Hematopoietic multipotent progenitor cell treated with erythropoietin and hydrocortisone succinate and interleukin-3 and kit ligand, for 15 days (in vitro differentiated cells): ENCODE data around the gene KRT81.
"Not testable (repeated sequence)": the region's sequence is repeated elsewhere in the genome, so short reads cannot be mapped to it uniquely, and the experiment has no call there.

Source experiments
- DNase-seq: peaks from one replicate; pipeline ENCODE4 v3.0.0-alpha.2; 2015; ENCODE audit warnings: low spot score

The KRT81 gene

GRCh38 chr12:52274521-52275120, 16.7 kb downstream of the KRT81 start, which contains the start of gene KRT86:
Gene KRT86, plus strand, starts transcription at chr12:52274645. Its CDS starts 27,272 bp downstream, at chr12:52301917.
- no peak for DNase-seq

- DNase-seq: no peak
These were observed 20.2 kb downstream of the KRT81 start for GRCh38 chr12:52271158-52271557.

GRCh38 chr12:52270541-52271070, 20.7 kb downstream of the KRT81 start:
- no peak for DNase-seq

GRCh38 chr12:52268212-52268611, 23.1 kb downstream of the KRT81 start:
- DNase-seq: no peak

GRCh38 chr12:52267699-52268098, 23.6 kb downstream of the KRT81 start:
- DNase-seq: no peak

- no peak for DNase-seq
These were observed 24.1 kb downstream of the KRT81 start for GRCh38 chr12:52267266-52267665.

GRCh38 chr12:52266514-52266913, 24.8 kb downstream of the KRT81 start:
- DNase-seq: no peak

- DNase-seq: no peak
These were observed 26.9 kb downstream of the KRT81 start for GRCh38 chr12:52264435-52264825.

GRCh38 chr12:52263761-52264434, 27.4 kb downstream of the KRT81 start:
- DNase-seq: no peak

- no peak for DNase-seq
These were observed 29.0 kb downstream of the KRT81 start for GRCh38 chr12:52262286-52262685.

- DNase-seq: no peak
These were observed 30.2 kb downstream of the KRT81 start for GRCh38 chr12:52261208-52261484.

GRCh38 chr12:52260361-52261207, 30.8 kb downstream of the KRT81 start:
- no peak for DNase-seq

- no peak for DNase-seq
These were observed 31.6 kb downstream of the KRT81 start for GRCh38 chr12:52259657-52260243.

- no peak for DNase-seq
These were observed 32.9 kb downstream of the KRT81 start for GRCh38 chr12:52258335-52258901.

GRCh38 chr12:52257922-52258321, 33.4 kb downstream of the KRT81 start:
- not testable (repeated sequence) for DNase-seq

- no peak for DNase-seq
These were observed 34.2 kb downstream of the KRT81 start for GRCh38 chr12:52257074-52257551.

GRCh38 chr12:52256584-52256935, 34.8 kb downstream of the KRT81 start:
- no peak for DNase-seq

- DNase-seq: no peak
These were observed 35.3 kb downstream of the KRT81 start for GRCh38 chr12:52255926-52256583.

GRCh38 chr12:52254965-52255751, 36.2 kb downstream of the KRT81 start:
- DNase-seq: no peak

- no peak for DNase-seq
These were observed 37.0 kb downstream of the KRT81 start for GRCh38 chr12:52254180-52254964.
